Measurements from ENCODE around the gene CPNE7. TPM values are rescaled to one million over a fixed set of nuclear protein-coding genes. Genes with fewer than 3 reads are reported as not detected.
A peak's percentile ranks its signal among the peaks of the same experiment; 100 is the strongest.

Gene CPNE7
- total RNA-seq, 1 donor from 2014 or later: not detected

DNA sequence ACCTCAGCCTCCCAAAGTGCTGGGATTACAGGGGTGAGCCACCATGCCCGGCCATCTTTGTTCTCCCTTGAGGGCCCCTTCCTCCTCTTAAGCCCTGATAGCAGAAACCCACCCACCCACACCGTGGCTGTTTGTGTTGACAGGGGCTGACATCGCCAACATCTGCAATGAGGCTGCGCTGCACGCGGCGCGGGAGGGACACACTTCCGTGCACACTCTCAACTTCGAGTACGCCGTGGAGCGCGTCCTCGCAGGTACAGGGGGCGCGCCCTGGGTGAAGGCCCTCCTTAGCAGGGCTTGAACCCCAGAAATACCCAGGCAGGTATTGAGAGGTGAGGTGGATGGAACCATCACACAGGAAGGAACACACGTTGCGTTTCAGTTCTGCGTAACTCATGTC, 27.7 kb upstream of the CPNE7 start:
- intact Hi-C loops (cut with DNase I): no loop called here
- DNase-seq (ENCODE audit: low spot score): no peak
- no peak for ATAC-seq

DNA sequence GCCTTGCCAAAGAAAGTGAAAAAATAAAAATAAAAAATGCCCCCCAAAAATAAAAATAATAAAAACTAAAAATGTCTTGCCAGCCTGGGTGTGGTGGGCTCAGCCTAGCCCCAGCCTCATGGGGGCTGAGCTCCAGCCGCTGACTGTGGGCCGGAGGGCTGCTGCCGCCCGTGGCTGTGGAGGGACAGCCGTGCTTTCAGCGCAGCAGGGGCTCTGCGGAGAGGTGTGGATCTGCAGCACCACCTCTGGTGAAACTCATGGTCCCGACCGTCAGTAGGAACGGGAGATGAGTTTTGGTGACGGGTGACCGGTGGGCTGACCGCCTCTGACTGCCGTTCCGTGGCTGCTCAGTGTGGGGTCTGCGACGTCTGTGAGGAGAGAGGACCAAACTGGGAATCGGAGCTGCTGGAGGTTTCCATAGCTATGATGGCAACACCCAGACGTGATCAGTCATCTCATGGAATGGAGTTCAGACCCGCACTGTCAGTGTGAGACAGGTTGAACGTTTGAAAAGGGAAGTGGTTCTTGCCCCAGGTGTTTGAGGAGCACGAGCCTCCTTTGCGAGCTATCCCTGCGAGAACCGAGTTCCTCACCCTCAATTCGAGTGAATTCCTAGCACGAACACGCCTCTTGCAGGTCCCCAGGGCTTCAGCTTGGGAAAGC, 27.1 kb upstream of the CPNE7 start:
- intact Hi-C loops (cut with DNase I): no loop called here
- DNase-seq (ENCODE audit: low spot score): no peak
- no peak for ATAC-seq

DNA sequence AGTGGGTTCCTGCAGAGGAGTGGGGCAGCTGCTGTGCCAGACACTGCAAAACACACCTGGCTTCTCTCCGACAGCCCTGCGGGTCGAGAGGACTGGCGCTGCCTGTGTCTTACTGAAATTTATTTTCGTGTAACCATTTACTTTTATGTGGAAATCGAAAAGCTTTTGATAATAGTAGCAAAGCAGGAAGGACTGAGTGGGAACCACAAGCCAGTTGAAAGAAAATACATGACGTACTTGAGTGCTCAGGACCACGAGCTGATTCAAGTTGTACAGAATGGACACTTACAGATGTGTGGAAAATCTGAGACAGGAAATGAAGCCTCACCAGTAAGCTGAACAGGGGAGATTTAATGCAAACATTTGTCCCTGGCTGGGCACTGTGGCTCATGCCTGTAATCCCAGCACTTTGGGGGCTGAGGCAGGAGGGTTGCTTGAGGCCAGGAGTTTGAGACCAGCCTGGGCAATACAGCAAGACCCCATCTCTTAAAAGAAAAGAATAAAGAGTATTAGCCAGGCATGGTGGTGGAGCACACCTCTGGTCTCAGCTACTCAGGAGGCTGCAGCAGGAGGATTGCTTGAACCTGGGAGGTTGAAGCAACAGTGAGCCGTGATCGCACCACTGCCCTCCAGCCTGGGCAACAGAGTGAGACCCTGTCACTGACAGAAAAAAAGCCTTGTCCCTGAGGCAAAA, 26.4 kb upstream of the CPNE7 start:
- ATAC-seq: no peak
- intact Hi-C loops (cut with DNase I): no loop called here
- DNase-seq (ENCODE audit: low spot score): no peak

DNA sequence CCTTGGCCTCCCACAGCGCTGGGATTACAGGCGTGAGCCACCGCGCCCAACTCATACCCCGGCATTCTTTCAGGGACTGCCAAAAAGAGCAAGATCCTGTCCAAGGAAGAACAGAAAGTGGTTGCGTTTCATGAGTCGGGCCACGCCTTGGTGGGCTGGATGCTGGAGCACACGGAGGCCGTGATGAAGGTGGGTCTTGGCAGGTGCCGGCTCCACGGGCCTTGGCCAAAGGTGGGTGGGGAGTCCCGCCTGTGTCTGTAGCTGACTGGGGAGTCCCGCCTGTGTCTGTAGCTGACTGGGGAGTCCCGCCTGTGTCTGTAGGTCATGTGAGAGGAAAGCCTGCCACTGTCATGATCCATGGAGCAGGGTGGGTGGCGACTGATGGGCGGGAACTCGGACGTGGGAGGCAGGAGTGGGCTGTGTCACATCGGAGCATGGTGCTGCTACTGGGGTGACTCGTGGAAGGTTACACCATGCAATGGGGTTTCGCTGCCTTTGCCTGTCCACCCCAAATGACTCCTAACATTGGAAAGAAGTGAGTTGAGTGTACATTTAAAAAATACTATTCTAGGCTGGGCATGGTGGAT, 25.0 kb upstream of the CPNE7 start:
- ATAC-seq (no peak), DNase-seq (ENCODE audit: low spot score) (no peak)
- intact Hi-C loops (cut with DNase I): no loop called here

DNA sequence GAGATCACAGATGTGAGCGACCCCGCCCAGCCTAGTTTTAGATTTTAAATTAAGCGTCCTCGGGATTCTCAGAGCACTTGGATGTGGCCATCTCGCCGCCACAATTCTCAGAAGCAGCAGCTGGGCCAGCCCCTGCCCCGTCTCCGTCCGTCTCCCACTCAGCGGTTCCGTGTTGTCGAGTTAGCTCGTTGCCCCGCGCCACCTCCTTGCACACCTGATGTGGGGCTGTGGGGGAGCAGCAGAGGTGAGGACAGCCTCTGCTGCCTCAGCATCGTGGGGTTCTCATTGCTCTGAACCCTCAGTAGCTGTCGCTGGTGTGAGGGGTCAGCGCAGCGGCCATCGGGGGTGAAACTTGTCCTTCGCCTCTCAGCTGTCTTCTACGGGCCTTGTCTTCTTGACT, 23.2 kb upstream of the CPNE7 start:
- ATAC-seq: no peak
- DNase-seq (ENCODE audit: low spot score): no peak
- intact Hi-C loops (cut with DNase I): no loop called here

DNA sequence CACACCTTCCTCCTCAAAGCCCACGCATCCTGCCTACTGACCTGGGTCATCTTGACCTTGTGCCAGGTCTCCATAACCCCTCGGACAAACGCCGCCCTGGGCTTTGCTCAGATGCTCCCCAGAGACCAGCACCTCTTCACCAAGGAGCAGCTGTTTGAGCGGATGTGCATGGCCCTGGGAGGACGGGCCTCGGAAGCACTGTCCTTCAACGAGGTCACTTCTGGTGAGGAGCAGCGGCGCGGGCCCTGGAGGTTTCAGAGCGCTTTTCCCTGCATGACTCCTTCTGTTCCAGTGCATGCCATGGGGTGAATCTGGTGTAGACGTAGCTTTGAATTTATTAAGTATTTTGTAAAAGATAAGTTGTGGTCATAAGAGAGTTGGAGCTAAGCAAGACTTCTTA, 22.6 kb upstream of the CPNE7 start:
- no peak for ATAC-seq
- no peak for DNase-seq (ENCODE audit: low spot score)
- intact Hi-C loops (cut with DNase I): no loop called here

DNA sequence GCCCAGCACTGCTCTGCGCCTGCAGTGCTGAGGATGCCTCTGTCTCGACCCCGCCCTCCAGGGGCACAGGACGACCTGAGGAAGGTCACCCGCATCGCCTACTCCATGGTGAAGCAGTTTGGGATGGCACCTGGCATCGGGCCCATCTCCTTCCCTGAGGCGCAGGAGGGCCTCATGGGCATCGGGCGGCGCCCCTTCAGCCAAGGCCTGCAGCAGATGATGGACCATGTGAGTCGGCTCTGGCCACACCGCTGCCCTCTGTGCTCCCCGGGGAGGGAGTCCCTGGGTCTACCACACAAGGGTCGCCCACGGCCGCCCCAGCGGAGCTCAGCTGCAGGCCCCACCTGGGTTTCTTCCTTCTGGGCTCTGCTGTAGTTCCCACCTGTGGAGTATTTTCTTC, 21.8 kb upstream of the CPNE7 start:
- intact Hi-C loops (cut with DNase I): no loop called here
- no peak for ATAC-seq
- no peak for DNase-seq (ENCODE audit: low spot score)

DNA sequence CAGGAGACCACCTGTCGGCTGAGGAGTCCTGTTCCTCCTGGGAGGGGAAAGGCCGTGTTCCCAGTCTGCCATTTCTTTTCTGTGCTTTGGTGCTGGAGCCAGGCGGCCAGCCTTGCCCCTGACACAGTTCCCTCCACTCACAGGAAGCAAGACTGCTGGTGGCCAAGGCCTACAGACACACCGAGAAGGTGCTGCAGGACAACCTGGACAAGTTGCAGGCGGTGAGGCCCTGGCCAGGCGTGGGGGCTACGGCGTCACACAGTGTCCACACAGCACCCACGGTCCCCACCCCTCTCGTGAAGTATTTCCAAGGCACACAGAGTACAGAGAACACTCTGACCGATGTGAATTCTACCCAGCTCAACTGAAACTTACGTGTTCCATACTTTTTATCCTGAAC, 21.2 kb upstream of the CPNE7 start:
- intact Hi-C loops (cut with DNase I): no loop called here
- DNase-seq (ENCODE audit: low spot score) (no peak), ATAC-seq (no peak)

DNA sequence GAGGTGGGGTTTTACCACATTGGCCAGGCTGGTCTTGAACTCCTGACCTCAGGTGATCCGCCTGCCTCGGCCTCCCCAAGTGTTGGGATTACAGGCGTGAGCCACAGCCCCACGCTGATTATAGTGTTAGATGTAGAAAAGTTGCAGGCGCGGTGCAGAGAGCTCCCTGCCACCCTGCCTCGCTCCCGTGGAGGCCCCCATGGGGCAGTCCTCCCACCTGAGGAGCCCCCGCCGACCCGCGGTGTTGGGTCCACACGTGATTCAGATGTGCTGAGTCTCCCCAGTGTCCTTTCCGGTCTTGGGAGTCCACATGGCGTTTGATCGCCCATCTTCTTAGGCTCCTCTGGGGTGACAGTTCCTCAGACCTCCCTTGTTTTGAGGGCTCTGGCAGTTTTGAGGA, 20.3 kb upstream of the CPNE7 start:
- no peak for ATAC-seq
- intact Hi-C loops (cut with DNase I): loop anchor here (5.0 kb wide), 1 partner anchor 218 kb away; no protein-coding TSS in a partner anchor
- DNase-seq (ENCODE audit: low spot score): no peak

DNA sequence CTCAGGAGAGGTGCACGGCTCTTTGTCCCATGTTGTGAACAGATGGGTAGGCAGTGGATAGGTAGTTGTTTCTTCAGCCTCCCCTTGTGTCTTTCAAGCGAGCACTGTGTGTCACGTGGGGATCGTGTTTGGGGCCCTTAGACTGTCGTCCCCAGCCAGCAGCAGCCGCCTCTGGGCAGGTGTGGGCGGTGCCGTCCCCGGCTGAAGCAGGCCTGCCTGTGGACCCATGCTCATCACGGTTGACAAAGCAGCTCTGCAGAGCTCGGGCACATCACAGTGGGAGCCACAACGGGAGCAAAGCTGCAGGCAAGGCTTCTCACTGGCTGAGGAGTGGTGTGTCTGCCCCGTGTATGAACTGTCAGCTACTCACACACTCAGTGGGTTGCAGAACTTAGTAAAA, 19.8 kb upstream of the CPNE7 start:
- ATAC-seq (no peak), DNase-seq (ENCODE audit: low spot score) (no peak)
- intact Hi-C loops (cut with DNase I): loop anchor here (5.0 kb wide), 1 partner anchor 218 kb away; no protein-coding TSS in a partner anchor

DNA sequence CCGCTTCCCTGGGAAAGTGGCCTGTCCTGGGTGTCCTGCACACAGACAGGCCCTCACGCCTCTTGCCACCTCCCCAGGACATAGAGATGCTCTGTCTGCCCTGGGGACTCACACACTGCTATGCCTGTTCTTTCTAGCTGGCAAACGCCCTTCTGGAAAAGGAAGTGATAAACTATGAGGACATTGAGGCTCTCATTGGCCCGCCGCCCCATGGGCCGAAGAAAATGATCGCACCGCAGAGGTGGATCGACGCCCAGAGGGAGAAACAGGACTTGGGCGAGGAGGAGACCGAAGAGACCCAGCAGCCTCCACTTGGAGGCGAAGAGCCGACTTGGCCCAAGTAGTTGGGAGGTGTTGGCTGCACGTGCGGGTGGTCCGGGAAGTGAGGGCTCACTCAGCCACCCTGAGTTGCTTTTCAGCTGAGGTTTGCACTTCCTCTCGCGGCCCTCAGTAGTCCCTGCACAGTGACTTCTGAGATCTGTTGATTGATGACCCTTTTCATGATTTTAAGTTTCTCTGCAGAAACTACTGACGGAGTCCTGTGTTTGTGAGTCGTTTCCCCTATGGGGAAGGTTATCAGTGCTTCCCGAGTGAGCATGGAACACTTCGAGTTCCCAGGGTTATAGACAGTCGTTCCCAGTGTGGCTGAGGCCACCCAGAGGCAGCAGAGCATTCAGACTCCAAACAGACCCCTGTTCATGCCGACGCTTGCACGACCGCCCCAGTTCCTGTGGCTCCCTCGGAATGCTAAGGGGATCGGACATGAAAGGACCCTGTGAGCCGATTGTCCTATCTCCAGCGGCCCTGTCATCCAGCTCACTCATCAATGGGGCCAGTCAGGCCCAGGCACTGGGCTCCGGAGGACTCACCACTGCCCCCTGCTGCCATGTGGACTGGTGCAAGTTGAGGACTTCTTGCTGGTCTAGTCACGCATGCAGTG, 18.5 kb upstream of the CPNE7 start:
- intact Hi-C loops (cut with DNase I): loop anchor here (5.0 kb wide), 1 partner anchor 220 kb away; no protein-coding TSS in a partner anchor
- peak; percentile 46 for ATAC-seq

DNA sequence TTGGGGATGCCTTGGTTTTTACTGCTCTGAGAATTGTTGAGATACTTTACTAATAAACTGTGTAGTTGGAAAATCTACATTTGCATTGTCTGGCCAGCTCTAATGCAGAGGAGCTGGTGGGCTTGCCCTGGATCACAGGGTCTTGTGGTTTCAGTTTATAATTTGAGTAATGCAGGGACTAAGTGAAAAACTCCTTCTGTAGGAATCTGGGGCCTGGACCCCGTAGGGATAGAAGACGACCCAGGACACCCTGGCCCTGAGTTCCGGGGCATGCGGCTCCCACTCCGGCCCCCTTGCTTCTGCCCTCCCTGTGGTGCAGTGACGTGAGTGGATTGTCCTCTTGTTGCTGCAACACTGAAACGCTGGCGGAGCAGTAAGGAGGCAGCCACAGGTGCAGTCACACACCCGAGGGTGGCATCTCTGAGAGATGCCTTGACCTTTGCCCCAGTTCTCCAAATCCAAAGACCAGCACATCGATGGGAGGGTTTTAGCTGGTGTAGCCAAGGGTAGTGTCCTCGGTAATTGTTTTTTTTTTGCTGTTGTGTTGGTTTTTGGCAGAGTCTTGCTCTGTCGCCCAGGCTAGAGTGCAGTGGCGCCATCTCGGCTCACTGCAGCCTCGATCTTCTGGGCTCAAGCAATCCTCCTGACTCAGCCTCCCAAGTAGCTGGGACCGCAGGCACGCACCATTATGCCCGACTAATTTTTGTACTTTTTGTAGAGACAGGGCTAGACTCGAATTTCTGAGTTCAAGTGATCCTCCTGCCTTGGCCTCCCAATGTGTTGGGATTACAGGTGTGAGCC, 17.7 kb upstream of the CPNE7 start:
- no peak for ATAC-seq
- intact Hi-C loops (cut with DNase I): loop anchor here (5.0 kb wide), 1 partner anchor 221 kb away; no protein-coding TSS in a partner anchor

More for the DNA sequence above, 18.5 kb upstream of the CPNE7 start:
- peak; percentile 92 for DNase-seq (ENCODE audit: low spot score)

DNA sequence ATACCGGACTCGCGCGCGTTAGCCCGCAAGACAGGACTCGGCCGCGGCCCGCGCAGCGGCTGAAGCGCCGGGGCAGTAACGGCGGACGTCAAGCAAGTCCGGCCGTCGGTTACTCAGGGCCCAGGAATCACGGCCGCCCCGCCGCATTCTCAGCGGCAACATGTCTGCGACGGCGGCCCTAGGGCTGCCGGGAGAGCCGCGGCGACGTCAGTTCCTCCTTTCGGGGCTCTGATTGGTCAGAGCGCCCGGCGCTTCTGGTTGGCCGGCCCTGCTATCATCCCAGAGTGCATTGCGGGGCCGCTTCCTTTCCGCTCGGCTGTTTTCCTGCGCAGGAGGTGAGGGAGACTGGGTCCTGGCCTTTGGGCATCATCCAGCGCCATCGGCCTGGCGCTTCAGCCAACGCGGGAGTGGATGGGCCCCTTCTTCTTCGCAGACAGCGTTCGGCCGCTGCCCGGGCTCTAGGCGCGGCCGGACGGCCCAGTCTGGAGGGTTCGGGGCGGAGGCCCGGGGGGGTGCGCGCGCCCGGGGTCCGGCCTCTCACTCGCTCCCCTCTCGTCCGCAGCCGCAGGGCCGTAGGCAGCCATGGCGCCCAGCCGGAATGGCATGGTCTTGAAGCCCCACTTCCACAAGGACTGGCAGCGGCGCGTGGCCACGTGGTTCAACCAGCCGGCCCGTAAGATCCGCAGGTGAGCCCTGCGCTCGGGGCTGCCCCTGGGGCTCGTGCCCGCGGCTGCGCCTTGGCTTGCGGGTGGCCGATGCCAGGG, 15.0 kb upstream of the CPNE7 start, which contains the start of gene RPL13:
Gene RPL13, plus strand, starts transcription at position 305 of the 764 bp plus-strand sequence. Its CDS starts 278 bp downstream, at position 583.
- peak; percentile 98 for ATAC-seq
- peak; percentile 96 for DNase-seq (ENCODE audit: low spot score)
- intact Hi-C loops (cut with DNase I): no loop called here

More for the DNA sequence above, 17.7 kb upstream of the CPNE7 start:
- no peak for DNase-seq (ENCODE audit: low spot score)

DNA sequence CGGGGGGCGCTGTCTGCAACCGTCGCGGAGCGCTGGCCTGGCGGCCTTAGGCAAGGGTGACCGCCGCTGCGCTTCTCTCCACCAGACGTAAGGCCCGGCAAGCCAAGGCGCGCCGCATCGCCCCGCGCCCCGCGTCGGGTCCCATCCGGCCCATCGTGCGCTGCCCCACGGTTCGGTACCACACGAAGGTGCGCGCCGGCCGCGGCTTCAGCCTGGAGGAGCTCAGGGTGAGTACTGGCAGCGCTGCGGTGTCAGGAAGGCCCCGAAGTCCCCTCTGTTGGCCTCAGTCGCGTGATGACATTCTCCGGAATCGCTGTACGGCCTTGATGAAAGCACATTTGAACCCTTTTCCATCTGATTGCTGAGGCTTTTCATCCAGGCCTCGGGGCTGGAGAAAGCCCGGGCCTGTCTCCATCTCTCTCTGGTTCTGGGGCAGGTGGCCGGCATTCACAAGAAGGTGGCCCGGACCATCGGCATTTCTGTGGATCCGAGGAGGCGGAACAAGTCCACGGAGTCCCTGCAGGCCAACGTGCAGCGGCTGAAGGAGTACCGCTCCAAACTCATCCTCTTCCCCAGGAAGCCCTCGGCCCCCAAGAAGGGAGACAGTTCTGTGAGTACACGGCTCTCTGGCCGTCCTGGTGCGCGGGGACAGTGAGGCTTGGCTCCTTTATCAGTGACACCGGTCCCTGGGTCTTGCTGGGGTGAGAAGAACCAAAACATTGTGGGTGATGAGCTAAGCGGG, 14.2 kb upstream of the CPNE7 start:
- DNase-seq (ENCODE audit: low spot score) (no peak), ATAC-seq (no peak)
- intact Hi-C loops (cut with DNase I): no loop called here

DNA sequence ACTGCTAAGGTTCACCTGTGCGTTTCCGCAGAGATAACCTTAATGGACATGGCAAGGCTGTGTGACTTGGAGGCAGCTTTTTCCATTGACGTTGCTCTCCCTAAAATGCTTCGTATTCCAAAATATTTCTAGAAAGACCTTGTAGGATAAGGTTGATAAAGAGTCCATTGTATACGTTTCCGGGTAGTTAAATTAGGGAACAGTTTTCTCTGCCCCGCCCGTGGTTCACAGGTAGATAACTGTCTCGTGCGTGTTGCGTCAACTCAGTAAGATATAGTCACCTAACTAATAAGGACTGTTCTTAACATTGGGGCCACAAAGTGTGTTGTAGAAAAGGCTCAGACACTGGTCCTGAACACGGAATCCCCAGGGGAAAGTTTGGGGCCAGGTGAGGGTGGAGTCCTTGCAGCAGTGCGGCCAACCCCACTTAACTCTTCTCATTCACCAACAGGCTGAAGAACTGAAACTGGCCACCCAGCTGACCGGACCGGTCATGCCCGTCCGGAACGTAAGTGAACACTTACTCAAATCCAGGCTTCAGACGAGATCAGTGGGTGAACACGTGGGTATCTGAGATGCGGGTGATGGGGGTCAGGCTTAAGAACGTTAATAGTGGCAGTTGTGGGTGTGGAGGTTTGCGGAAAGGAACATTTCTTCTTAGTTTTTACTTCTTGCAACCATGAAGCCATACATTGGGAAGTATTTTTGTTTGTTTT, 13.5 kb upstream of the CPNE7 start:
- intact Hi-C loops (cut with DNase I): no loop called here
- ATAC-seq: no peak
- no peak for DNase-seq (ENCODE audit: low spot score)

DNA sequence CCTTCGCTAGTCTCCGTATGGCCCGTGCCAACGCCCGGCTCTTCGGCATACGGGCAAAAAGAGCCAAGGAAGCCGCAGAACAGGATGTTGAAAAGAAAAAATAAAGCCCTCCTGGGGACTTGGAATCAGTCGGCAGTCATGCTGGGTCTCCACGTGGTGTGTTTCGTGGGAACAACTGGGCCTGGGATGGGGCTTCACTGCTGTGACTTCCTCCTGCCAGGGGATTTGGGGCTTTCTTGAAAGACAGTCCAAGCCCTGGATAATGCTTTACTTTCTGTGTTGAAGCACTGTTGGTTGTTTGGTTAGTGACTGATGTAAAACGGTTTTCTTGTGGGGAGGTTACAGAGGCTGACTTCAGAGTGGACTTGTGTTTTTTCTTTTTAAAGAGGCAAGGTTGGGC, 12.6 kb upstream of the CPNE7 start:
- intact Hi-C loops (cut with DNase I): no loop called here
- ATAC-seq: no peak
- DNase-seq (ENCODE audit: low spot score): no peak
